GM19324 (cell line): Measurements from ENCODE around the gene PIK3R5.

ENCODE experiments used
- ATAC-seq: cut with Tn5 transposase; IDR thresholded peaks from one replicate; pipeline ENCODE4 v1.9.1; 2021; ENCODE audit warnings: mild to moderate bottlenecking, moderate library complexity; ENCODE audit not compliant: unreplicated experiment, low FRiP score

Gene PIK3R5

GRCh38 chr17:8925808-8926207 is 39.7 kb downstream of the PIK3R5 start:
- ATAC-seq = no peak

- ATAC-seq = no peak
These were observed 40.4 kb downstream of the PIK3R5 start for GRCh38 chr17:8925141-8925540.

- ATAC-seq = peak; percentile 78
These were observed 40.9 kb downstream of the PIK3R5 start for GRCh38 chr17:8924595-8924994.

DNA sequence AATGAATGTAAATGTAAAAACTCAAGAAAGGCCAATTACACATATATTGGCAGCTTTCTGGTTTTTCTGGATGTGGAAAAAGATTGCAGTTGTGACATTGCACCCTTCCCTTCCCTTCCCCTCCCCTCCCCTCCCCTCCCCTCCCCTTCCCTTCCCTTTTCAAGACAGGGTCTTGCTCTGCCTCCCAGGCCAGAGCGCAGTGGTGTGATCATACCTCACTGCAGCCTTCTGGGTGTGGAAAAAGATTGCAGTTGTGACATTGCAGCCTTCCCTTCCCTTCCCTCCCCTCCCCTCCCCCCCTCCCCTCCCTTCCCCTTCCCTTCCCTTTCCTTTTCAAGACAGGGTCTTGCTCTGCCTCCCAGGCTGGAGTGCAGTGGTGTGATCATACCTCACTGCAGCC is 41.7 kb downstream of the PIK3R5 start:
- no peak for ATAC-seq

- ATAC-seq = no peak
These were observed 42.6 kb downstream of the PIK3R5 start for GRCh38 chr17:8922928-8923327.

- no peak for ATAC-seq
These were observed 43.1 kb downstream of the PIK3R5 start for GRCh38 chr17:8922451-8922850.

GRCh38 chr17:8921147-8921546 is 44.4 kb downstream of the PIK3R5 start:
- ATAC-seq = no peak

GRCh38 chr17:8918807-8919465 is 46.6 kb downstream of the PIK3R5 start:
- ATAC-seq = no peak

- no peak for ATAC-seq
These were observed 49.0 kb downstream of the PIK3R5 start for GRCh38 chr17:8916466-8916865.

DNA sequence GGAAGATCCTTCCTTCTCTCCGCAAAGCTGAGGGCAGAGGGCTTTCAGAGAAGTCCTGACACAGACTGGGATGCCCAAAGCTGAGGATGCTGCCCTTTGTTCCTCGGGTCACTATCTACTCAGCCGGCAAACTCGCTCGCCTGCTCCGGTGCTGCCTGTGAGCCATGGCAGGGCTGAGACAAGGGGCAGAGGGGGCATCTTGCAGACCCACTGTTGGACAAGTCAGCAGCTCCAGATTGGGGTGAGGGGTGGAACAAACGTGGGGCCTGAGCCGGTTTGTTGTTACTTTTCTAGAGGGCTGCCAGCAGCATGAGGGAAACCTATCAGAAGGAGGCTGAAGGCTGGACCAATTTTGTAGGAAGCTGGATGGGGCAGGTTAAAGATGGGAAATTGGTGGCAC is 51.0 kb downstream of the PIK3R5 start:
- no peak for ATAC-seq

DNA sequence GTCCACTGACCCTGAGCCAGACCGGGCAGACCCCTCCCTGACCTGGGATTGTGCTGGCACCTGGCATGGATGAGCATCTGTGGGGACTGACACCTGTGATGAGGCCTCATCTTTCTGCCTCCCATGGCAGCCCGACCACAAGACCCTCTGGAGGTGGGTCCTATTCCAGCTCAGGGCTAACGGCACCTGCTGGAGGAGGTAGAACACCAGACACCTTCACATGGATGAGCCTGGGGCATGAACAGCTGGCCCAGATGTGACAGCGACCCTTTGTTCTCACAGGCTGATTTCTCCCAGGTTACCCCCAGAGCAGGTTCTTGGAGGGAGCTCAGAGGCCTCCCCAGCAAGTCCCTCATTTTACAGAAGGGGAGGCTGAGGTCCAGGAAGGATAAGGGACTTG is 51.6 kb downstream of the PIK3R5 start:
- ATAC-seq = no peak

DNA sequence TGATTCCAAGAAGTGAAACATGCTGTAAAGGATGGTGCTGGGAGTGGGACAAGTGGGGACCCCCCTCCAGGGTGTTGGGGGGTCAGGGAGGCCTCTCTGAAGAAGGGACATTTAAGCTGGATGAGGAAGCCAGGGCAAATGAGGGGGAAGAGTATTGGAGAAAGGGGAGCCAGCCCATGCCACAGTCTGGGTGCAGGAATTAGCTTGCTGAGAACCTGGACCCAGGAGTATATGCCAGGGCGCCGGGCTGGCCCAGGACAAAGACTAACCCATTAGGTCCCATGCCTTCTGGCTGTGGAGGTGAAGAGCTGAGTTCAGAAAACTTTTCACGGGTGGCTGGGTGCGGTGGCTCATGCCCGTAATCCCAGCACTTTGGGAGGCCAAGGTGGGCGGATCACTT is 52.4 kb downstream of the PIK3R5 start:
- ATAC-seq = no peak

DNA sequence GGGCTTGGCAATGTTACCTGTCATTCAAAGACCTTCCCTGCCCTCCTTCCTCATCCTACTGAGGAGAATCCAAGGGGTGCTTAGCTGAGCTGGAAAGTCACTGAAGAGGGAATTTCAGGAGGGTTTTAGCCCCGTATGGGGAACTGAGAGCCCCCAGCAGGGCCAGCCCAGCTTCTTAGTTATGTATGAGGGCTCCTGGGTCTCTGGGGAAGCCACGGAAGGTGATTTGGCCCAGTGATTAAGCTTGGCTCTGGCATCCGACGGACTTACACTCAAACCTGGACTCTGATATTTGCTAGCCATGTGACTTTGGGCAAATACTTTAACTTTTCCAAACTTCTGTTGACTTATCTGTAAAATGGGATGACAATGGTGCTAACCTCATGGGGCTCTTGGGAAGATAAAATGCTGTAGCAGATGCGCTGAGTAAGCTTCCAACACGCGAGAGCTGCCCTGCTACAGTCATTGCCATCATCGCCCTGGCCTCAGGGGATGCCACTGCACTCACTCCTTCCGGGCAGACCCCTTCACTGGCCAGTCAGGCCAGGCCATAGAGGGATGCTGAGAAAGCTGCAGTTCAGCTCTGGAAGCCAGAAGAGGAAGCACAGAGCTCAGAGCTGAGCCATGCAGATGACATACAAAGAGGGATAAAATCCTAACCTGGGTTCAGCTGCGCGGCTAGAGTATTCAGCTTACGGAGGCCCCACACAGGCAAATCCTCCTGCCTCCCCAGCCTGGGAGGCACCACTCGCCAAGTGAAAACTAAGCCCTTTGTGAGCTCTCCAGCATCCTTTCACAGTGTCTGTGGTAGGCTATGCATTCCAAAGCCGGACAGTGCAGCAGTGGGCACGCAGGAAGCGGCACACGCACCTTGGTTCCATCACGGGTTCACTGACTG is 53.2 kb downstream of the PIK3R5 start:
- no peak for ATAC-seq

DNA sequence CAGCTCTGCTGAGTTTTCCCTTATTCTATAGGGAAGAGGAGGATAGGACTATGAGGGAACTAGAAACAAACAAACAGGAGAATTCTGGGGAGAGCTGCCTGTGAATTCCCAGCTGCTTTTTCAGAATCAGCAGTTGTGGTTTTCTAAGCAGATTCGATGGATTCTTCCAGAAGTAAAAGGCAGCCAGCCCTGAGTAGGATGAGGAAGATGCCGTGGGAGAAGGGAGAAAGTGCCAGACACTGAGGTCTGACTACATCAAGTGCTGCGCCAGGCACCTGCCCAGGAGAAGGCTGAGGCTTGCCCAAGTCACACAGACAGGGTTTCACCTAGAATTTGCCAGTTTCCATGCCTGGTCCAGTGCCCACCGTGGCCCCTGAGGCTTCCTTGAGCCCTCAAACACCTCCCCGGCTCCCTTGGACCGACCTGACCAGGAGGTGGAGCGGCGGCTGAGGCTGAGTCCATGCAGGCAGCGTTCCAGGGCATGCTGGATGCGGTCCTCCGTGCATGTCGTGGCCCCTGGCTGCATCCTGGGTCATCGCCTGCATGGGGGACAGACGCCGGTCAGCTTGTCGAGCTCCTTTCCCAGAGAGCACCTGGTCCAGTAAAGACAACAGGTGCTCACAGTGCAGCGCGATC is 54.4 kb downstream of the PIK3R5 start:
- no peak for ATAC-seq

DNA sequence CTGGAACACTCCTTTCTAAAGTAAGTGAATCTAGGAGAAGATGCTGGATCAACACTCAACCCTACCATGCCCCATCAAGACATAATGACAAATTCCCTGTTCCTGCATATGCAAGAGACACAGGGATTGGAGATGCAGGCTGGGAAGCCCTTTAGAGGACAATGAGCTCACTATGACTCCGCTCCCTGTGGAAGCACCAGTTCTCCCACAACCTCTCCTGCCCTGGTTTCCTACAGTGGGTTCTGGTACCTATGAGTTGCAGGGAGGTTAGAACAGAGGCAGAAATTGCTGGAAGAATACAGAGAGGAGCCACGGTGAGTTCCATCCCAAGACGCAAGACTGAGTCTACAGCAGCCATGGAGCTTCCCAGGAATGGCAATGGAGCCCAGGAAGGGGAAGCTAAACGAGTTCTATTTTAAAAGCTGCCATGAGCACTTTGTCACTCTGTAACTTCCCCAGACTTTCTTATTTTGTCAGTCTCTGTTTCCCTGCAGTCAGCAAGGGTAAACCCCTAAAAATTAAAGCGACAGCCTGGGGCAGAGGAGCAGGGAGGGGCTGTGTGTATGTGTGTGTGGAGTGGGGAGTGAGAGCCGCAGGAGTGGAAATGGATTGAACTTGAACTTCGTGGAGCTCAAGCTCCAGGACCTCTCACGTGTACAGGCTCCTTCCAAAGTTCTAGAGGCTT is 55.8 kb downstream of the PIK3R5 start:
- no peak for ATAC-seq

DNA sequence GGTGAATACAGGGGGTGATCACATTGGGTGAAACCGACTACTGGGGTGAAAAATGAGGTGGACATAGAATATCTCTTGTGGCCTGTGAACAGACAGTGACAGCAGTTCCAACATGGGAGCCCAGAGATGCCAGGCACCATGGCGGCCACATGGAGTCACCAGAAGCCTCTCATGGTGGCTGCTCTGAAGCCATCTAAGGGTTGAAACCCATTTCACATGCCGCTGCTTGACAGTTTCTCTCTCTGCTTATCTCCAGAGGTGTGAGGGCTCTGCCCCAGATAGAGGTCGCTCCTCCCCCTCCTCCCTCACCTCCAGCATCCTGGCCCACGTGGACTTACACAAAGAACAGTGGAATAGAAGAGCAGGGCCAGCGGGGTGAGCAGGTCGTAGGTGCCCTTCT is 60.2 kb downstream of the PIK3R5 start:
- no peak for ATAC-seq

- no peak for ATAC-seq
These were observed 60.8 kb downstream of the PIK3R5 start for GRCh38 chr17:8904686-8905085.

DNA sequence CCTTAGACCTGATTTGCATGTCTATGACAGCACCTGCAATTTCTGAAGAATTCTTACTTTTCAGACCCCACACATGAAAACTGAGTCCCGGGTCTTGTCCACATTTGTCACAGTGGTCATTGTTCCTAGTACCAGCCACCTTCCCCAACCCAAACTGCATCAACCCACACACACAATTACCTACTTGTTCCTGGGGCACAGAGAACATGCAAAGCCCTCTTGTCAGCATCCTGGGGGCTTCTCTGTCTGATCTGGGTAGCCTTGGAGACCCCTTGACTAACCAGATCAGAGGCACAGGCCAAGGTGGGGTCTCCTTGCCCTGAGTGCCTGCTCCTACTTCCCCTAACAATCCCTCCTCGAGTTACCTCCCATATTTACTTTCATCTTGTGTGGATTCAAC is 61.3 kb downstream of the PIK3R5 start:
- ATAC-seq = no peak

- no peak for ATAC-seq
These were observed 64.6 kb downstream of the PIK3R5 start for GRCh38 chr17:8900626-8901585.

DNA sequence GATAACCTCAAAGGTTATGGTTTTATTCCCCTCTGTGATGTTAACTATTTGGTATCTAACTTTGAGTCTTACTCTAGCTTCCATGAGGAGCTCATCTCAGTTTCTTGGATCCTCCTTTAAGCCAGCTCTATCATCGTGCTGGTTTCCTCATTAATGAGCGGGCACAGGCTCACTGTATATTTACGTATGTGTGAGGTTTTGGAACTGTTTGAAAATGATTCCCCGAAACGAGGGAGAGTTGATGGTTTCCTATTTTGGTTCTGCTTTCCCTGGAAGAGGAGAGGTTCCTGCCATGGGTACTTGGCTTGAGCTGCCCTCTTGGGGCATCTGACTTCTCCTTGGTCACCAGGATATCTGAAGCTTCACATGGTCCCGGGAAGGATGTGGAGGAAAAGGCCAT is 65.3 kb downstream of the PIK3R5 start:
- no peak for ATAC-seq
